GM19023 (cell line): ENCODE results near the gene HS3ST5.
"Not testable (repeated sequence)": the region's sequence is repeated elsewhere in the genome, so short reads cannot be mapped to it uniquely, and the experiment has no call there.

Source experiments
- ATAC-seq: cut with Tn5 transposase; IDR thresholded peaks from one replicate; pipeline ENCODE4 v1.9.1; 2021; ENCODE audit warnings: mild to moderate bottlenecking, moderate library complexity; ENCODE audit not compliant: unreplicated experiment

Gene HS3ST5

DNA sequence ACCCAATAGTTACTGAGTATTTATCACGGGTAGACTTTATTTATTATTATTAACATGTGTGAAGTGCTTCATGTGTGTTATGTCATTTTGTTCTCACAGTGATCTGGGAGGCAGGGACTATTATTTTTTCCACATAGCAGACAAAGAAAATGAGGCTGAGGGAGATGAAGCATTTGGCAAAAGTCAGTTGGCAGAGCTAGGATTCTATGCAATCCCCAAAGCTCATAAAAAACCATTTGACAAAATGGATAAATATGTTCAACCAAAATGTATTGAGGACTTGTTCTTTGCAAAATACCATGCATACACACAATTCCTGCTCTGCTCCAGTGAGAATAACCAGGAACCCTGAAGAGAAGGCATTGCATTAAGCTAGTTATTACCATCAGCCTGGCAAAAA, 184.4 kb downstream of the HS3ST5 start:
- ATAC-seq: no peak

DNA sequence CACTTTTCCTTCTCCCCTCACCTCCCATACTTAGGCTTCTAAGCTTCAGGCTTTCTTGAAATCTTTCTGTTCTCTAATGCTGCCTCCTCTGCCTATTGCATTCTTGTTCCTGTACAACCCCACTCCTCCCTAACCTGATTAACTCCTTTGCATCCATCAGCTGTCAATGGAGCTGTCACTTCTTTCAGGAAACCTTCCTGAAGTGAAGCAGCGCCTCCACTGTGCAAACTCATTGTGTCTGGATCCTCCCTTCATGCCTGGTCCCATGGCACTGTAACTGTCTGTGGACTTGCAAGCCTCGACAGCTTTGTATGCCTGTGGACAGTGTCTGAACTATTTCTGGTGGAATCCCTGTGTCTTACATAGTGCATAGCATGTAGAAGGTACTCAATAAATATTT, 185.0 kb downstream of the HS3ST5 start:
- no peak for ATAC-seq

DNA sequence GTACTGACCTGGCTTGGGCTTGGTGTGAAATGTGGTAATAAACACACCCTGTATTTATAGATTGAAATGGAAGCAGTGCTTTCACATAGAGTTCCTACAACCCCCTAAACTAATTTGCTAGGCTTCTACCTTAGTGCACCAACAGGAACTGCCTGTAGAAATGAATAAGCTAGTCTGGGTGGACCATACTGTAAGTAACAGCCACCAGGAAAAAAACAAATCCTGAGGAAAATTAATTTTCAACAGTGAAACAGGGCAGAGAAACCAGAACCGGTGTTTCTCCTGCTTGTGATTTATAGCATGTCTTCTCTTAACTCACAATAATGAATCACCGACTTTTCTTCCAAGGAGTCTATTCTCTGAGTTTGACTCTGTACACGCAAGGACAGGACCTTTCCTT, 187.1 kb downstream of the HS3ST5 start:
- no peak for ATAC-seq

- no peak for ATAC-seq
Observed at GRCh38 chr6:114154812-114155211, 188.0 kb downstream of the HS3ST5 start.

DNA sequence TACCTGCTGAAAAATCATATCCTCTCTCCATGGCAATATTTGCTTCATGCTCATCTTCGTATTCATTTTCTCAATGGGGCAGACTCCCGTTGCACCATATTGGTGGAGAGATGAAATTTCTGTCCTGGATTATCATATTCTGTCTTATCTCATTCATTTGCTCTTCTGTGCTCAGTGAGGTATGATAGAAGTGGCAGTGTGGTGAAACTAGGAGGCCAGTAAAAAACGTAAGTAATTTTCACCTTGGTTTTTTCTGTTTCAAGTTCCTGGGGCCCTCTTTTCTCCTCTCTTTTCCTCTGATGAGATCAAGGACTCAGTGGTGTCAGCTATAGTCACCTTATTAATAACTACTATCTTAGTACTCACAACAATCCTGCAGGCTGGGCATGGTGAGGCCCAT, 189.4 kb downstream of the HS3ST5 start:
- no peak for ATAC-seq

DNA sequence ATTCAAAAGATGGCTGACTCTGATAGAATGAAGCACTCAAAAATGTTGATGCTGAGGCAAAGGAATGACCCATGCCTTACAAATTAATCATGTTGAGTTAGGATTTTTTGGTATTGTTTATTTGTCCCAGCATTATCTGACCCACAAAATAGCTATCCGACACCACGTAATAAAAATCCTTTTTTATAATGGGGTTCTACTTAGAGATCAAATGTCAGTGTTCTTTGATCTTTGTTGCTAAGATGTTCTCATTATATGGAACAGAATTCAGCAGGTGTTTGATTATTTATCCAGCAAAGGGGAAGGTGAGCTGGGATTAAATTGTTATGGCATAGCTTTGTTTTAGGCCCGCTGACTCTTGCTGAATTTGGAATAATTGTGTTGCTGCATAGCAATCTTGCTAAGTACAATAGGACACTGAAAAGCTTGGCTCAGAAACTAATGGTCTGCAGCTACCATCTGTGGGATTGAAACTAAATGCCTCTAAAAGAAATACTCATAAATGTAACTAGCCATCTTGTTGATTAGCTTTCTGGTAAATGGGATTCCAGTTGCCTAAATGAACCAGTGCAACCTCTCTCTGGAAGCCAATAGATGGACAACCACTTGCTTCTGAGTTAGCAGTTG, 191.6 kb downstream of the HS3ST5 start:
- ATAC-seq: no peak

DNA sequence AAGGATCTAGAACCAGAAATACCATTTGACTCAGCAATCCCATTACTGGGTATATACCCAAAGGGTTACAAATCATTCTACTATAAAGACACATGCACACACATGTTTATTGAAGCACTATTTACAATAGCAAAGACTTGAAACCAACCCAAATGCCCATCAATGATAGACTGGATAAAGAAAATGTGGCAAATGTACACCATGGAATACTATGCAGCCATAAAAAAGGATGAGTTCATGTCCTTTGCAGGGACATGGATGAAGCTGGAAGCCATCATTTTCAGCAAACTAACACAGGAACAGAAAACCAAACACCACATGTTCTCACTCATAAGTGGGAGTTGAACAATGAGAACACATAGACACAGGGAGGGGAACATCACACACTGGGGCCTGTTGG, 193.6 kb downstream of the HS3ST5 start:
- ATAC-seq: not testable (repeated sequence)

- no peak for ATAC-seq
Observed at GRCh38 chr6:114144887-114145851, 197.7 kb downstream of the HS3ST5 start.

- ATAC-seq: no peak
Observed at GRCh38 chr6:114142258-114142657, 200.6 kb downstream of the HS3ST5 start.

GRCh38 chr6:114140416-114140815, 202.4 kb downstream of the HS3ST5 start:
- no peak for ATAC-seq

- ATAC-seq: no peak
Observed at GRCh38 chr6:114138577-114139248, 204.1 kb downstream of the HS3ST5 start.

DNA sequence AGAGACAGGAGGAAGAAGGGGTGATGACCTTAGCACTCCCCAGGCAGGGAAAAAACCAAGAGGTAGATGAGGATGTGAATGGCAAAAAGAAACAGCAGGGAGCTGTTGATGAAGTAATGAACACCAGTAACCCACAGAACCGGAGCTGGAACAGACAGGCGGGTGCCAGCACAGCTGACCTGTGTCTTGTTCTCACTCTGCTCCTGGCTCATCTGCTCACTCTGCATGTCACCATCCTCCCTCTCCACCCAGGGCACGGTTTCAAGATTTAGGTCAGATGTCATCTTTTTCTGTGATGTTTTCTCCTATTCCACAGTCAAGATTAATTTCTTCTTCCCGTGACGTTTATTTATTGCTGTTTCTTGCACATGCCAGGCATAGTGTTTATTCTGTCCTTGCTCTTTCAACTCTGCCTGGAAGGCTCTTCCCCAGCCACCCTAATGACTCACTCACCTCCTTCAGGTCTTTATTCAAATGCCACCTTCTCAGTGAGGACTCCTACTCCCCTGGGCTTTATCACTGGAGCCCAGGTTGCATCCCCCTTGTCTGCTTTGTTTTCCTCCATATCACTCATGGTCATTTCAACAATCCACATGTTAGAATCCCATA, 207.4 kb downstream of the HS3ST5 start:
- no peak for ATAC-seq

DNA sequence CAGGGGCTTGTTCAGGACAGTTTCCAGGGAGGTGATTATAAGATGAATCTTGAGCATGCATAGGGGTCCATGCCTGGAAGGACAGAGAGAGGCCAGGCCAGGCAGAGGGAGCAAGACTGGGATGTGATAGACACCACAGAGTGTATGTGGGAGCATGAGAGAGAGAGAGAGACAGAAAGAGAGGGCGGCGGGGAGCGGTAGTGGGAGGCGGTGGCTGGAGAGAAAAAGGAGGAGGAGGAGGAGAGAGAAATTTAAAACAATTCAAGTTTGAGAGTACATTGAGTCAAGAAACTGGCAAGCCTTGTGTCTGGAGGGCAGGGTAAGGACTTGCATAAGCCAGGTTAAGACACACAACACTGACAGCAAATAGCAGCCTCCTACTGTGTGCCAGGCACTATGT, 209.0 kb downstream of the HS3ST5 start:
- no peak for ATAC-seq

DNA sequence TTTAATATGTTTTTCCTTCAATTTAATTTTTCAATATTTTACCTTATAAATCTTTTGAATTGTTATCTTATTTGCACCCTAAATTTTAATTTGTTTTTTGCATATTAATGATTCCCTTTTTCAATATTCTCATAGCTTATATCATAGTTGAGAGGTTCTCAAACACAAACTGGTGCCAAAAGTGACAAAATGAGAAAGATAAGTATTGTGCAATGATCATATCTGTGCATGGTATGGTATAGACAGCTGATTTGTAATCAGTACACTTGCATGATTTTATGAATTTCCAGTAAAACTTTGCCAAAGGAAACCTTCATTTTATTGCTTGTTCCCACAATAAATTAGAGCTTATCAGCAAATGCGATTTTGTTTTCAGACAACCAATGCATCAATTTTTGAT, 210.9 kb downstream of the HS3ST5 start:
- ATAC-seq: no peak

- no peak for ATAC-seq
Observed at GRCh38 chr6:114125576-114125975, 217.2 kb downstream of the HS3ST5 start.

- no peak for ATAC-seq
Observed at GRCh38 chr6:114121913-114122662, 220.7 kb downstream of the HS3ST5 start.

GRCh38 chr6:114119056-114119455, 223.8 kb downstream of the HS3ST5 start:
- no peak for ATAC-seq

- ATAC-seq: no peak
Observed at GRCh38 chr6:114115652-114116051, 227.2 kb downstream of the HS3ST5 start.

DNA sequence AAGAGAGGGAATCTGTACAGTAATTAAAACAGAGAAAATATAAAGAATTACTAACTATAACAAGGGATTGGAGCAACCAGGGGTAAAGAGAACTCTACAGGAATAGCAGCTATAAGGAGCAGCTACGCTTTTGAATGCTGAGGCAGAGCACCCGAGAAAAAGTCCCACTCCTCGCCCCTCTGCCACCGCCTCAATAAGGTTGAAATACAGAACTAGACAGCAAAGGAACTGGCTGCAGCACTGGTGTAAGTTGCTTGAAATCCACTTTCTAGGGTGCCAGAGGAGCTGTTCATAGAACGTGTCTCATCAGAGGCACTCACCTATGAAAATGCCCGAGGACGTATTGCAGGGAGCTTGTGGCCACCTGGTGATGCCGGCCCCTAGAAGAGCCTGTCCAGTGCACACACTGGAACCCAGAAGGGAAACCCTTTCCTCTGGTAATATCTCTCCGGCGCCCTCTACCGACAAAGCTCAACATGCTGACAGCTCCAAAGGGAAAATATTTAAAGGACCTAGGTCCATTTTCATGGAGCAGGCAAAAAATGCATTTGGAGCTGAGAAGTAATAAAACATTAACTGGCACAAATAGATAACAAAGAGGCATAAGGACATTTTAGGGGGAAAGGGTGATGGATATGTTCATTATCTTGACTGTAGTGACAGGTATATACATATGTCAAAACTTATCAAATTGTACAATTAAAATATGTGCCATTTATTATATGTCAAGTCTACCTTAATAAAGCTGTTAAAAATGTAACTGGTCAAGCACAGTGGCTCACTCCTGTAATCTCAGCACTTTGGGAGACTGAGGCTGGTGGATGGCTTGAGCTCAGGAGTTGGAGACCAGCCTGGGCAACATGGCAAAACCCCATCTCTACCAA, 234.5 kb downstream of the HS3ST5 start:
- ATAC-seq: no peak

GRCh38 chr6:114106020-114106419, 236.8 kb downstream of the HS3ST5 start:
- ATAC-seq: no peak
